LoVo (cell line): ENCODE data around the gene FBXO17.
"Not testable (repeated sequence)": the region's sequence is repeated elsewhere in the genome, so short reads cannot be mapped to it uniquely, and the experiment has no call there.

Experiments used
- DNase-seq: peaks from one replicate; pipeline ENCODE4 v3.0.0-alpha.2; 2016; ENCODE audit warnings: low spot score

The FBXO17 gene

GRCh38 chr19:38975214-38975860 lies at the start of gene FBXO17:
Gene FBXO17 (minus strand): TSS chr19:38975742. CDS start chr19:38950319, 25,423 bp downstream.
- DNase-seq = no peak

GRCh38 chr19:39024875-39025641 lies 49.5 kb upstream of the FBXO17 start:
- DNase-seq = no peak

- no peak for DNase-seq
Observed at GRCh38 chr19:39021063-39021462, 45.5 kb upstream of the FBXO17 start.

GRCh38 chr19:39017646-39018045 lies 42.1 kb upstream of the FBXO17 start:
- no peak for DNase-seq

GRCh38 chr19:39017026-39017425 lies 41.5 kb upstream of the FBXO17 start:
- no peak for DNase-seq

GRCh38 chr19:39014037-39014436 lies 38.5 kb upstream of the FBXO17 start:
- DNase-seq = no peak

- no peak for DNase-seq
Observed at GRCh38 chr19:39009001-39009400, 33.5 kb upstream of the FBXO17 start.

GRCh38 chr19:39008137-39008536 lies 32.6 kb upstream of the FBXO17 start:
- DNase-seq = no peak

- no peak for DNase-seq
Observed at GRCh38 chr19:39007096-39007495, 31.6 kb upstream of the FBXO17 start.

- no peak for DNase-seq
Observed at GRCh38 chr19:39004403-39004802, 28.9 kb upstream of the FBXO17 start.

- DNase-seq = no peak
Observed at GRCh38 chr19:39003796-39004195, 28.3 kb upstream of the FBXO17 start.

GRCh38 chr19:39003188-39003587 lies 27.6 kb upstream of the FBXO17 start:
- DNase-seq = no peak

- no peak for DNase-seq
Observed at GRCh38 chr19:39001041-39001440, 25.5 kb upstream of the FBXO17 start.

- DNase-seq = not testable (repeated sequence)
Observed at GRCh38 chr19:38997576-38997975, 22.0 kb upstream of the FBXO17 start.

- DNase-seq = no peak
Observed at GRCh38 chr19:38993271-38993670, 17.7 kb upstream of the FBXO17 start.

- peak; percentile 23 for DNase-seq
Observed at GRCh38 chr19:38990949-38991697, 15.6 kb upstream of the FBXO17 start.

- DNase-seq = not testable (repeated sequence)
Observed at GRCh38 chr19:38989614-38990013, 14.1 kb upstream of the FBXO17 start.

GRCh38 chr19:38989066-38989605 lies 13.6 kb upstream of the FBXO17 start:
- DNase-seq = peak; percentile 7

- DNase-seq = not testable (repeated sequence)
Observed at GRCh38 chr19:38988627-38989026, 13.1 kb upstream of the FBXO17 start.

- not testable (repeated sequence) for DNase-seq
Observed at GRCh38 chr19:38987745-38988144, 12.2 kb upstream of the FBXO17 start.

- no peak for DNase-seq
Observed at GRCh38 chr19:38985262-38985661, 9.7 kb upstream of the FBXO17 start.

- no peak for DNase-seq
Observed at GRCh38 chr19:38980583-38981374, 5.2 kb upstream of the FBXO17 start.
